ENCODE results near the gene ATP8B4.

ATP8B4 gene

DNA sequence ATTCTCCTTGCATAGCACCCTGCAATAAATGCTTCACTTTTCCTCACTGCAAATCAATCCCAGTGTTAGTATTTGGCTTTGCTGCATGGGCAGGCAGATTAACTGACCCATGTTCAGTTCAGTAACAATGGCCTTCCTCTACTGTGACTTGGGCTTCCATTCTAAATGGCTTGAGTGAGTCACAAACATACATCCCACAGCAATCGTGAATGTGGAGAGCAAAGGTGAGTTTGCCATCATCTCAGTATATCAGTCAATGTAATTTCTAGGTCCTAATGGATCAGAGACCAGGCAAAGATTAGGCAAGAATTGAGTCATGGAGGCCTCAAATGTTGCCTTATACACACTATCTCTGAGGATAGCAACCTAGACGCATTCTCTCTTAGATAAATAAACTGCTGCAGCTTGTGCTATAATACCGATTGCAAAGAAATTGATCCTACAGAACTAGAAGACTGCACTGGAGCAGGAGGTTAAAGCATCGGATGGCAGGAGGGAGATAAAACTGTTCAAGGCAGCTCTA lies 8.3 kb upstream of the ATP8B4 start:
- no CpG with 5 or more reads among the region's 4 CpGs for WGBS (ENCODE audit: extremely low coverage, insufficient coverage, insufficient read length)
- no peak overlapping the region for H2AFZ ChIP-seq (ENCODE audit: insufficient read depth, low read length, poor library complexity)
- H3K4me3 ChIP-seq (ENCODE audit: low read depth, low read length), result no peak overlapping the region
- H3K4me1 ChIP-seq (ENCODE audit: control insufficient read depth in 1 of 2, insufficient read depth in 2 of 2, low read length in 2 of 2), result no peaks in the 10 kb centered on the region
- H2AK5ac ChIP-seq (ENCODE audit: low read length), result no peak overlapping the region
- no peak overlapping the region for H2BK120ac ChIP-seq (ENCODE audit: insufficient read depth, low read length, poor library complexity)
- no peak overlapping the region for H3K4ac ChIP-seq (ENCODE audit: low read depth, low read length)
- H2BK5ac ChIP-seq (ENCODE audit: low read depth, low read length, poor library complexity), result no peak overlapping the region
- H3K14ac ChIP-seq (ENCODE audit: low read length), result no peak overlapping the region
- no peak overlapping the region for H3K9ac ChIP-seq (ENCODE audit: low read length)
- no peak overlapping the region for H3K4me2 ChIP-seq (ENCODE audit: low read length)
- DNase-seq, result no peak
- H3K23ac ChIP-seq (ENCODE audit: low read length), result no peak overlapping the region
- no peak overlapping the region for H3K27ac ChIP-seq (ENCODE audit: low read depth, low read length)
- H4K8ac ChIP-seq (ENCODE audit: low read depth, low read length), result no peak overlapping the region
- H3K18ac ChIP-seq (ENCODE audit: low read length), result no peak overlapping the region
- H4K91ac ChIP-seq (ENCODE audit: low read depth, low read length), result no peak overlapping the region
- H3K36me3 ChIP-seq (ENCODE audit: control insufficient read depth in 1 of 2, insufficient read depth in 2 of 2, low read length in 2 of 2), result no peaks in the 10 kb centered on the region
- H4K12ac ChIP-seq (ENCODE audit: low read depth, low read length), result no peak overlapping the region
- no peaks in the 10 kb centered on the region for H3K9me3 ChIP-seq (ENCODE audit: insufficient read depth, low read depth, low read length)
- H3K79me2 ChIP-seq (ENCODE audit: control insufficient read depth, insufficient read depth, low read length, poor library complexity), result no peaks in the 10 kb centered on the region
- no peak overlapping the region for H2BK12ac ChIP-seq (ENCODE audit: low read length)
- no peaks in the 10 kb centered on the region for H3K79me1 ChIP-seq (ENCODE audit: low read length)
- no peaks in the 10 kb centered on the region for H3K27me3 ChIP-seq (ENCODE audit: insufficient read depth, low read length)

DNA sequence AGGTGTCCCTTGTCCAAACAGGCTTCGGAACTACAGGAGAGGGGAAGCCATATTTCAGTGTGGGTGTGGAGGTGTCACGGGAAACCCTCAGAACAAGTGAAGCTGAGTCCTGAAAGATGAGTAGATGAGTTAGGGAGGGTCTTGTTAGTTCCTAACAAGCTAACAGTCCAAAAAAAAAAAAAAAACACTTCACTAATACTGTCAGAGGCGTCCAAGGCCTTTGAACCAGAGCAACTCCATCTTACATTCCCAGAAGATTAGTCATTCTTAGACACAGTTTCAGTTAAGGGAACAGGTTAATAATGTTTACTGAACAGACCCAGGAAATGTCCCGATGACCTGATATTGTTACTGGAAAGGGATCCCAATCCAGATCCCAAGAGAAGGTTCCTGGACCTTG lies 7.0 kb upstream of the ATP8B4 start:
- no peaks in the 10 kb centered on the region for H3K9me3 ChIP-seq (ENCODE audit: insufficient read depth, low read depth, low read length)
- no peaks in the 10 kb centered on the region for H3K36me3 ChIP-seq (ENCODE audit: control insufficient read depth in 1 of 2, insufficient read depth in 2 of 2, low read length in 2 of 2)
- H2BK120ac ChIP-seq (ENCODE audit: insufficient read depth, low read length, poor library complexity), result no peak overlapping the region
- no peak overlapping the region for H3K4ac ChIP-seq (ENCODE audit: low read depth, low read length)
- no peak overlapping the region for H2AK5ac ChIP-seq (ENCODE audit: low read length)
- no peak overlapping the region for H3K27ac ChIP-seq (ENCODE audit: low read depth, low read length)
- no peak overlapping the region for H2BK5ac ChIP-seq (ENCODE audit: low read depth, low read length, poor library complexity)
- no peaks in the 10 kb centered on the region for H3K79me2 ChIP-seq (ENCODE audit: control insufficient read depth, insufficient read depth, low read length, poor library complexity)
- no CpG with 5 or more reads among the region's 4 CpGs for WGBS (ENCODE audit: extremely low coverage, insufficient coverage, insufficient read length)
- H2BK12ac ChIP-seq (ENCODE audit: low read length), result no peak overlapping the region
- no peak overlapping the region for H2AFZ ChIP-seq (ENCODE audit: insufficient read depth, low read length, poor library complexity)
- H4K12ac ChIP-seq (ENCODE audit: low read depth, low read length), result no peak overlapping the region
- no peaks in the 10 kb centered on the region for H3K79me1 ChIP-seq (ENCODE audit: low read length)
- no peak overlapping the region for H3K4me3 ChIP-seq (ENCODE audit: low read depth, low read length)
- no peak overlapping the region for H4K8ac ChIP-seq (ENCODE audit: low read depth, low read length)
- H3K18ac ChIP-seq (ENCODE audit: low read length), result no peak overlapping the region
- no peaks in the 10 kb centered on the region for H3K4me1 ChIP-seq (ENCODE audit: control insufficient read depth in 1 of 2, insufficient read depth in 2 of 2, low read length in 2 of 2)
- no peak overlapping the region for H3K4me2 ChIP-seq (ENCODE audit: low read length)
- no peak overlapping the region for H3K23ac ChIP-seq (ENCODE audit: low read length)
- H3K9ac ChIP-seq (ENCODE audit: low read length), result no peak overlapping the region
- H3K27me3 ChIP-seq (ENCODE audit: insufficient read depth, low read length), result no peaks in the 10 kb centered on the region
- no peak for DNase-seq
- no peak overlapping the region for H4K91ac ChIP-seq (ENCODE audit: low read depth, low read length)
- no peak overlapping the region for H3K14ac ChIP-seq (ENCODE audit: low read length)

- H2BK12ac ChIP-seq (ENCODE audit: low read length), result no peak overlapping the region
- no peaks in the 10 kb centered on the region for H3K27me3 ChIP-seq (ENCODE audit: insufficient read depth, low read length)
- no peak overlapping the region for H4K12ac ChIP-seq (ENCODE audit: low read depth, low read length)
- no peak overlapping the region for H3K9ac ChIP-seq (ENCODE audit: low read length)
- H3K79me1 ChIP-seq (ENCODE audit: low read length), result no peaks in the 10 kb centered on the region
- no peak overlapping the region for H3K4me3 ChIP-seq (ENCODE audit: low read depth, low read length)
- H3K14ac ChIP-seq (ENCODE audit: low read length), result no peak overlapping the region
- no peaks in the 10 kb centered on the region for H3K9me3 ChIP-seq (ENCODE audit: insufficient read depth, low read depth, low read length)
- H3K79me2 ChIP-seq (ENCODE audit: control insufficient read depth, insufficient read depth, low read length, poor library complexity), result no peaks in the 10 kb centered on the region
- no peaks in the 10 kb centered on the region for H3K4me1 ChIP-seq (ENCODE audit: control insufficient read depth in 1 of 2, insufficient read depth in 2 of 2, low read length in 2 of 2)
- no peak overlapping the region for H3K27ac ChIP-seq (ENCODE audit: low read depth, low read length)
- no peak overlapping the region for H3K4ac ChIP-seq (ENCODE audit: low read depth, low read length)
- no peak overlapping the region for H3K4me2 ChIP-seq (ENCODE audit: low read length)
- no peaks in the 10 kb centered on the region for H3K36me3 ChIP-seq (ENCODE audit: control insufficient read depth in 1 of 2, insufficient read depth in 2 of 2, low read length in 2 of 2)
- H3K23ac ChIP-seq (ENCODE audit: low read length), result no peak overlapping the region
- H2BK5ac ChIP-seq (ENCODE audit: low read depth, low read length, poor library complexity), result no peak overlapping the region
- H3K18ac ChIP-seq (ENCODE audit: low read length), result no peak overlapping the region
- no peak overlapping the region for H2AK5ac ChIP-seq (ENCODE audit: low read length)
- H4K91ac ChIP-seq (ENCODE audit: low read depth, low read length), result no peak overlapping the region
- H2AFZ ChIP-seq (ENCODE audit: insufficient read depth, low read length, poor library complexity), result no peak overlapping the region
- no peak overlapping the region for H2BK120ac ChIP-seq (ENCODE audit: insufficient read depth, low read length, poor library complexity)
- DNase-seq, result no peak
- no peak overlapping the region for H4K8ac ChIP-seq (ENCODE audit: low read depth, low read length)
These were observed 5.6 kb upstream of the ATP8B4 start for GRCh38 chr15:50124631-50125030.

DNA sequence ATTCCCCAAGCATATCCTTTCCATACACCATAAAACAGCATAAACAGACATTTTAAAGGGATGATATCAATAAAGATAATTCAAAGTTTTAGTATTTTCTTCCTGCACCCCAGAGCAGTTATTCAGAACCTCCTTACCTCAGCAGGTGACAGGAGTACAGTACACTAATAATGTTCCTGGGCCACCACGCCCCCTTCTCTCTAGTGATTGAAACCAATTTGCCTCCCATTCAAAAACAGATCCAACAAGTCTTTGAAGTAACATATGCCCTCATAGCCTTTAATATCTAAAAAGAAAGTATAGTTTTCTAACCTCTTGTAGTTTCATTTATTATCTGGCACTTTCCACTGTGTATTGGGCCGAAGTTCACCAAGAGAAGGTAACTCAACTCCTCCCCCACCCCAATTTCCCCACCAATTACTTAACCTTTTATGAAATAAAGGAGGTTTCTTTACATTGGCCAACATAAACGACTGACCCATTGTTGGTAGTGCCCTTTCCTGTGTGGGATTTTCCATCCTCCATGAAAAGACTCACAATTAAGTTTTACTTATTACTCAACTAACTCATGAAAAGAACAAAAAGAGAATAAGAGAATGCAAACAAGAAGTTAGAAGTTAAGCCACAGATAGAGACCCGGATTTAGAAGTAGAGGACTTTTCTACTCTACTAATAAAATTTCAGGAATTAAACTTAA lies 5.0 kb upstream of the ATP8B4 start:
- Histone ChIP-seq H2AFZ (ENCODE audit: insufficient read depth, low read length, poor library complexity) (no peak overlapping the region), H3K9ac (ENCODE audit: low read length) (no peak overlapping the region), H3K79me2 (ENCODE audit: control insufficient read depth, insufficient read depth, low read length, poor library complexity) (no peaks in the 10 kb centered on the region), H4K12ac (ENCODE audit: low read depth, low read length) (no peak overlapping the region), H3K79me1 (ENCODE audit: low read length) (no peaks in the 10 kb centered on the region), H2BK5ac (ENCODE audit: low read depth, low read length, poor library complexity) (no peak overlapping the region), H2AK5ac (ENCODE audit: low read length) (no peak overlapping the region), H3K4me3 (ENCODE audit: low read depth, low read length) (no peak overlapping the region), H2BK12ac (ENCODE audit: low read length) (no peak overlapping the region), H3K27ac (ENCODE audit: low read depth, low read length) (no peak overlapping the region), H3K4me2 (ENCODE audit: low read length) (no peak overlapping the region), H3K9me3 (ENCODE audit: insufficient read depth, low read depth, low read length) (no peaks in the 10 kb centered on the region), H3K4me1 (ENCODE audit: control insufficient read depth in 1 of 2, insufficient read depth in 2 of 2, low read length in 2 of 2) (no peaks in the 10 kb centered on the region), H3K36me3 (ENCODE audit: control insufficient read depth in 1 of 2, insufficient read depth in 2 of 2, low read length in 2 of 2) (no peaks in the 10 kb centered on the region), H3K27me3 (ENCODE audit: insufficient read depth, low read length) (no peaks in the 10 kb centered on the region), H3K18ac (ENCODE audit: low read length) (no peak overlapping the region), H3K23ac (ENCODE audit: low read length) (no peak overlapping the region), H2BK120ac (ENCODE audit: insufficient read depth, low read length, poor library complexity) (no peak overlapping the region), H3K14ac (ENCODE audit: low read length) (no peak overlapping the region), H4K91ac (ENCODE audit: low read depth, low read length) (no peak overlapping the region), H3K4ac (ENCODE audit: low read depth, low read length) (no peak overlapping the region), H4K8ac (ENCODE audit: low read depth, low read length) (no peak overlapping the region)
- DNase-seq, result no peak
- no CpG with 5 or more reads among the region's 4 CpGs for WGBS (ENCODE audit: extremely low coverage, insufficient coverage, insufficient read length)
